Liver (tissue), 3 donors: ENCODE results near the gene STARD3.

Source experiments
- CTCF ChIP-seq: fragments of 150-350 bp; IDR thresholded peaks from 2 replicates; pipeline ENCODE4 v1.5.1; 2017; ENCODE audit warnings: improper control_type of control experiment, low read depth, low read length; ENCODE audit not compliant: missing input control
- EGR1 ChIP-seq, 2 donors: IDR thresholded peaks; 2 replicates each; pipeline ENCODE4 v1.6.1; 2016 to 2018; ENCODE audit warnings: antibody characterized with exemption in 2 of 2, low read depth in 2 of 2
- JUND ChIP-seq, 2 donors: IDR thresholded peaks; 2 replicates each; pipeline ENCODE4 v1.6.1; 2016; ENCODE audit warnings: antibody characterized with exemption in 2 of 2
- RAD21 ChIP-seq, 2 donors: IDR thresholded peaks; 2 replicates each; pipeline ENCODE4 v1.6.1; 2016; ENCODE audit warnings: antibody characterized with exemption in 2 of 2, mild to moderate bottlenecking in 2 of 2
- YY1 ChIP-seq: IDR thresholded peaks from 2 replicates; pipeline ENCODE4 v1.6.1; 2016; ENCODE audit warnings: antibody characterized with exemption, mild to moderate bottlenecking
- donor health status: healthy.
- donor health status: healthy.

GRCh38 chr17:39662551-39663339 is 25.8 kb downstream of the STARD3 start:
- TF ChIP-seq CTCF (no peak), EGR1 (IDR thresholded peaks at IDR 0.05; ENCODE audit: low read depth in 2 of 2) (no peak), YY1 (no peak), RAD21 (IDR thresholded peaks at IDR 0.05) (no peak), JUND (IDR thresholded peaks at IDR 0.05) (no peak)
